22Rv1 (cell line): ENCODE data around the gene AEBP1.

Experiments used
- H3K27ac ChIP-seq: fragments of 450-650 bp; 2 replicates; pipeline ENCODE4 v1.5.1; 2017
- ZFX ChIP-seq: fragments of 450-650 bp; IDR thresholded peaks from 2 replicates; pipeline ENCODE4 v1.6.1; 2017; ENCODE audit warnings: antibody characterized with exemption, borderline replicate concordance
- TF ChIP-seq, protein P1 (sequence below): fragments of 450-650 bp; IDR thresholded peaks from 2 replicates; pipeline ENCODE4 v1.5.1; 2017; ENCODE audit warnings: mild to moderate bottlenecking

Gene AEBP1

DNA sequence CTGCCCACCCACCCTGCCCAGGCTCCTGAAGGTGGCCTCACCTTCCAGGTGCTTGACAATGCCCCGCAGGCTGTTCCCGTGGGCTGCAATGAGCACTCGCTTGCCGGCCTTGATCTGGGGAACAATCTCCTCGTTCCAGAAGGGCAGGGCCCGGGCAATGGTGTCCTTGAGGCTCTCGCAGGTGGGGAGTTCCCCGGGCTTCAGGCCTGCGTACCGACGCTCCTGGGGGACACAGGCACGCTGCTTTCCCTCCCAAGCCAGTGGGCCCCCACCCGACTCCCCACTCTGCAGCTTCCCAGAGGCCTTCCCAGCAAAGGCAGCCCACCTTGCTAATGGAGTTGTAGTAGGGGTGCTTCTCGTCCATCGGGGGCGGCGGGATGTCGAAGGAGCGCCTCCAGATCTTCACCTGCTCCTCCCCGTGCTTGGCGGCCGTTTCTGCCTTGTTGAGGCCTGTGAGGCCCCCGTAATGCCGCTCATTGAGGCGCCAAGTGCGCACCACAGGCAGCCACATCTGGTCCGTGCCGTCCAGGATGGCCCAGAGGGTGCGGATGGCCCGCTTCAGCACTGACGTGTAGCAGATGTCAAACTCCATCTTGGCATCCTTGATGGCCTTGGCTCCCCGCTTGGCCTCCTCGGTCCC, 39.2 kb upstream of the AEBP1 start:
- peak overlapping the region; percentile 80 for H3K27ac ChIP-seq
- no peak for TF ChIP-seq ZFX
- TF ChIP-seq, protein P1, sequence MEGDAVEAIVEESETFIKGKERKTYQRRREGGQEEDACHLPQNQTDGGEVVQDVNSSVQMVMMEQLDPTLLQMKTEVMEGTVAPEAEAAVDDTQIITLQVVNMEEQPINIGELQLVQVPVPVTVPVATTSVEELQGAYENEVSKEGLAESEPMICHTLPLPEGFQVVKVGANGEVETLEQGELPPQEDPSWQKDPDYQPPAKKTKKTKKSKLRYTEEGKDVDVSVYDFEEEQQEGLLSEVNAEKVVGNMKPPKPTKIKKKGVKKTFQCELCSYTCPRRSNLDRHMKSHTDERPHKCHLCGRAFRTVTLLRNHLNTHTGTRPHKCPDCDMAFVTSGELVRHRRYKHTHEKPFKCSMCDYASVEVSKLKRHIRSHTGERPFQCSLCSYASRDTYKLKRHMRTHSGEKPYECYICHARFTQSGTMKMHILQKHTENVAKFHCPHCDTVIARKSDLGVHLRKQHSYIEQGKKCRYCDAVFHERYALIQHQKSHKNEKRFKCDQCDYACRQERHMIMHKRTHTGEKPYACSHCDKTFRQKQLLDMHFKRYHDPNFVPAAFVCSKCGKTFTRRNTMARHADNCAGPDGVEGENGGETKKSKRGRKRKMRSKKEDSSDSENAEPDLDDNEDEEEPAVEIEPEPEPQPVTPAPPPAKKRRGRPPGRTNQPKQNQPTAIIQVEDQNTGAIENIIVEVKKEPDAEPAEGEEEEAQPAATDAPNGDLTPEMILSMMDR: no peak

DNA sequence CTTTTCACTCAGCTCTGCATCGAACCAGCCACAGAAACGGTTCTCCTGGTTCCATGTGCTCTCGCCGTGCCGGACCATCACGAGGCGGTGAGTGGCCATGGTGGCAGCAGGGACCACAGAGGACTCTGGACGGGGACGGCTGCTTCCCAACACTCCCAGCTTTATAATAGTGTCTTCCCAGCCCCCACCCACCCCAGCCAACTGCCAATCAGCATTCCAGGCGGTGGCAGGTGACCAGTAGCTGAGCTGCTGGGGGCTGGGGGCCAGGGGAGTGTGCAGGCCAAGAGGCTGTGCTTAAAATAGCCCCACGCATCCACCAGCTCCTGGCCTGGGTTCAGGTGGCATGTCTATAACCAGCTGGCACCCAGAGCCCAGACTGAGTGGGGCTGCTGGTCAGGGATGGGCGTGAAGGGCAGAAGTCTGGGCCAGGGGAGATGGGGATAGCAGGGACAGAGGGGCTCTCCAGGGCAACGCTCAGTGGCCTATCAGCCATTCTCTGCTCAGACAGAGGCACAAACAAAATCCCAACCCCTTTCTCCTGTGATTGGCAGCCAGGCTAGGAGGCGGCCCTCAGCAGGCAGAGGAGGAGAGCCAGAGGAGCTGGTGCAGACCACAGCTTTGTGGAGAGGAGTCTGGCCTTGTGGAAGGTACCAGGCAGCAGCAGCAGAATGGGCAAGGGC, 38.6 kb upstream of the AEBP1 start, which contains the start of gene PGAM2:
TSS of gene PGAM2 (minus strand) at position 137 of the 680 bp plus-strand sequence. CDS start at position 99, 38 bp downstream.
- no peak for TF ChIP-seq ZFX
- TF ChIP-seq, protein P1: no peak
- peak within 1 kb of the TSS; percentile 80 for H3K27ac ChIP-seq

DNA sequence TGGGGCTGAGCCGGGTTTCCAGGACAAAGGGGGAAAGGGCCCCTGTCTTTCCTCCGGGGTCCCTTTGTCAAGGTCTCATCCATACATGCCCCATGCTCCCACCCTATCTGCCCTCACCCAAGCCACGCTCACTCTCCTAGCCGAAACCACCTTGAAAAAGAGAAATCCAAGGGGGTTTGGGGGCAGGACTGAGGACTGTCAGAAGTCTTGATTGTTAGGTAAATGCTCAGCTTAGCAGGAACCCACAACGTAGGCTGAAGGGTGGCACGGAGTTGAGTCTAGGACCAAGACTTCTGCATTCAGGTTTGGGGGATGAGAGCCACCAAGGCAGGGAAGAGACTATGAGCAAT, 38.1 kb upstream of the AEBP1 start:
- H3K27ac ChIP-seq: peak overlapping the region; percentile 80
- TF ChIP-seq ZFX: no peak
- TF ChIP-seq, protein P1: no peak

DNA sequence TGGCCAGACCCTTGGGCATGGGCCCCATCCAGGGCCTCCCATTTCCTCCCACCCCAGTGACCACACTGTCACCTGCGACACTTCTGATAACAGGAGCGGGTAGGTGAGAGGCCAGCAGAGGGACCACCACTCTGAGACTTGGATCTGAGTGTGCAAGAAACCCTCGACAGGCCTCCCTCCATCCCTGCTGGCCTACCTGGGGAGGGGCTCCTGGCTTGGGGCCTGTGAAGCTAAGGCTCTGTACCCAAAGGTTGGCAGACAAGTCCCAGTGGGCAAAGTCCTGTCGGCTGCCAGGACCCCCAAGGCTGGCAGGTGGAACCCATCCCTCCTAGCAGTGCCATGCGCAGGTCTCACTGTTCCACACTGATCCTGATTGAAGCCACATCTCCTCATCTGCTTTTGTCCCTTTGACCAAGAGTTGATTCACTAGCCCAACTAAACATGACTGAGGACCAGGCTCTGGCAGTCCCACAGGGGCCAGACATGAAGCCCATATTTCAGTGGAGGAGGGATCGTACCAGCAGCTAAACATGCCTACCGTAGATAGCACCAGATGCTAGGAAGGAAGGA, 37.6 kb upstream of the AEBP1 start:
- H3K27ac ChIP-seq: peak overlapping the region; percentile 80
- no peak for TF ChIP-seq ZFX
- TF ChIP-seq, protein P1: no peak

DNA sequence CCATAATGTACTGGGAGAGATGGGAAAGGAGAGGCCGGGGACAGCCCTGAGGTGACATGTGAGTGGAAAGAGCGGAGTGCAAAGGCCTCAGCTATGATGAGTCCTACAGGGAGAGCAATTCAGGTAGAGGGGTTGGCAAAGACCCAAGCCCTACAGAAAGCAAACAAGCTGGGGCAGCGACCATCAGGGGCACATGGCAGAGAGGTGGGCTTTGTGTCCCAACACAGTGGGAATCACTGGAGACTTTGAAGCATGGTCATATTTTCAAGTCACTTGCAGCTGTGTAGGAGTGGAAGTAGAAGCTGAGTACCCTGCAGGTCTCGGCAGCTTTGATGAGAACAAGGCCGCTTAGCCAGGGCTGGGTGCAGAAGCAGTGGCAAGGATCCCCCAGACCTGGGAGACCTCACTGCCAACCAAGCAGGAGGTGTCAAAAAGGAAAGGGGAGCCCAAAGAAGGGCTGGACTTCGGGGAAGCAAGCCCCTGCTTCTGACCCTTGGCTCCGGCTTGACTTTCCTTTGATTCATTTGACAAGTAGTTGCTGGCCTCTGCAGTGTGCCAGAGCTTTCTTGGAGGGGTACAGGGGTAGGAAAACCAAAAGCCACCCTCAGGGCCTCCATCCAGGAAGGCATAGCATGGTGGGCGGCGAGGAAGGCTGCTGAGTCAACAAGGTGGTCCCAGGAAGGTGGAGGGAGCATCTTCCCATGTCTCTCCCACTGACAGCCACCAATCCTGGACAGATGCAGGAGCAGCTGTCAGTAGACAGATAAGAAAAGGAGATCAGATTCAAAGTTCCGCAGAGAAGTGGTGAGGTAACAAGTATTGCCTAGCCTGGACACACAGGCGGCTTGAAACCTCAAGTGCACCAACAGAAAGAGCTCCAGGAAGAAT, 36.8 kb upstream of the AEBP1 start:
- H3K27ac ChIP-seq: peak overlapping the region; percentile 80
- TF ChIP-seq, protein P1: no peak
- TF ChIP-seq ZFX: no peak

DNA sequence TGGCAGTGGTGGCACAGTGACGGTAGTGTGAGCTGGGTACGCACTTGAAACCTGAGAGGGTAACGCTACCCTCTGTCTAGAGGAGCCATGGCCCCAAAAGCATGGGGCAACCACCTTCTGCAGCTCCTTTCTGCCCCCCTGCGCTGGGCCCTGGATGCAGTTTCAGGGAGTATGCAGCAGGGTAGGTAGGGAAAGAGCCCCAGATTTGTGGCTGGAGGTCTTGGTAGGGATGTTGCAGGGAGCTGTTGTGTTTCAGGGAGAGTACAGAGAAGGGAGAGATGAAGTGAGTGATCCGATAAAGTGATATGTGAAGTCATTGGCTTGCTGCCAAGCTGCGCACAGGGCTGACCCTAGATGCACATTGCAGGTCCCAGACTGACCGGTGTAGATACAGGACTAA, 36.1 kb upstream of the AEBP1 start:
- H3K27ac ChIP-seq: peak overlapping the region; percentile 80; the same call in 1 of the 2 replicates
- TF ChIP-seq ZFX: no peak
- TF ChIP-seq, protein P1: no peak
